H9 (cell line): ENCODE measurements around the gene AMH. TPM values are rescaled to one million over a fixed set of nuclear protein-coding genes. Genes with fewer than 3 reads are reported as not detected.
A peak's percentile ranks its signal among the peaks of the same experiment; 100 is the strongest.

Source experiments
- DNase-seq: peaks from one replicate; pipeline ENCODE4 v3.0.0-alpha.2; 2017
- H2AFZ ChIP-seq: one replicate; pipeline ENCODE4 v1.6.1; 2013; ENCODE audit warnings: mild to moderate bottlenecking, low read length, control low read depth, moderate library complexity
- H2AK5ac ChIP-seq: 2 replicates; pipeline ENCODE4 v1.6.1; 2013; ENCODE audit warnings: low read length, control low read depth, mixed read lengths; ENCODE audit not compliant: insufficient read length
- H2BK120ac ChIP-seq: one replicate; pipeline ENCODE4 v1.6.1; 2013; ENCODE audit warnings: low read depth, mild to moderate bottlenecking, low read length, control low read depth, inconsistent platforms; ENCODE audit not compliant: poor library complexity, severe bottlenecking
- H2BK12ac ChIP-seq: 2 replicates; pipeline ENCODE4 v1.6.1; 2013; ENCODE audit warnings: low read length, control low read depth, mixed read lengths, low read depth; ENCODE audit not compliant: insufficient read length
- H2BK15ac ChIP-seq: 2 replicates; pipeline ENCODE4 v1.6.1; 2013; ENCODE audit warnings: low read depth, low read length, control low read depth
- H2BK20ac ChIP-seq: one replicate; pipeline ENCODE4 v1.6.1; 2013; ENCODE audit warnings: low read depth, mild to moderate bottlenecking, low read length, control low read depth, inconsistent platforms; ENCODE audit not compliant: poor library complexity, severe bottlenecking
- H2BK5ac ChIP-seq: 2 replicates; pipeline ENCODE4 v1.6.1; 2013; ENCODE audit warnings: low read length, control low read depth, mixed read lengths; ENCODE audit not compliant: insufficient read length
- H3K14ac ChIP-seq: 2 replicates; pipeline ENCODE4 v1.6.1; 2013; ENCODE audit warnings: low read length, control low read depth; ENCODE audit not compliant: insufficient read depth
- H3K18ac ChIP-seq: 2 replicates; pipeline ENCODE4 v1.6.1; 2013; ENCODE audit warnings: low read depth, mild to moderate bottlenecking, mixed read lengths, low read length, control low read depth; ENCODE audit not compliant: insufficient read length
- H3K23ac ChIP-seq: 2 replicates; pipeline ENCODE4 v1.6.1; 2013; ENCODE audit warnings: low read length, control low read depth, mixed read lengths, low read depth; ENCODE audit not compliant: insufficient read length
- H3K23me2 ChIP-seq: 2 replicates; pipeline ENCODE4 v1.6.1; 2013; ENCODE audit warnings: low read depth, mild to moderate bottlenecking, mixed read lengths, low read length, control low read depth; ENCODE audit not compliant: insufficient read length, poor library complexity, severe bottlenecking
- H3K27ac ChIP-seq: 2 replicates; pipeline ENCODE4 v1.5.1; 2013; ENCODE audit warnings: low read length, control low read depth, mixed read lengths, low read depth; ENCODE audit not compliant: insufficient read length
- H3K27me3 ChIP-seq: 2 replicates; pipeline ENCODE4 v1.6.1; 2013; ENCODE audit warnings: low read length, control low read depth, inconsistent platforms; ENCODE audit not compliant: insufficient read depth
- H3K4ac ChIP-seq: 2 replicates; pipeline ENCODE4 v1.6.1; 2013; ENCODE audit warnings: low read depth, mild to moderate bottlenecking, control low read depth, inconsistent platforms, low read length, moderate library complexity
- H3K4me1 ChIP-seq: 2 replicates; pipeline ENCODE4 v1.6.1; 2013; ENCODE audit warnings: low read length, control low read depth, inconsistent platforms; ENCODE audit not compliant: insufficient read depth
- H3K4me2 ChIP-seq: 2 replicates; pipeline ENCODE4 v1.6.1; 2013; ENCODE audit warnings: low read length, control low read depth, mixed read lengths; ENCODE audit not compliant: insufficient read length, insufficient read depth
- H3K56ac ChIP-seq: 2 replicates; pipeline ENCODE4 v1.6.1; 2013; ENCODE audit warnings: low read depth, mild to moderate bottlenecking, mixed read lengths, low read length, control low read depth; ENCODE audit not compliant: insufficient read length
- H3K79me1 ChIP-seq: 2 replicates; pipeline ENCODE4 v1.6.1; 2013; ENCODE audit warnings: low read depth, mild to moderate bottlenecking, moderate library complexity, low read length, control low read depth, inconsistent platforms; ENCODE audit not compliant: insufficient read depth, poor library complexity, severe bottlenecking
- H3K79me2 ChIP-seq: 2 replicates; pipeline ENCODE4 v1.6.1; 2013; ENCODE audit warnings: low read length, control low read depth, inconsistent platforms; ENCODE audit not compliant: insufficient read depth
- H3K9ac ChIP-seq: 2 replicates; pipeline ENCODE4 v1.6.1; 2013; ENCODE audit warnings: low read length, control low read depth, mixed read lengths; ENCODE audit not compliant: insufficient read length; ENCODE audit errors: extremely low read depth
- H3K9me3 ChIP-seq: one replicate; pipeline ENCODE4 v1.6.1; 2013; ENCODE audit warnings: low read depth, low read length, inconsistent platforms; ENCODE audit not compliant: control insufficient read depth
- H3T11ph ChIP-seq: one replicate; pipeline ENCODE4 v1.6.1; 2013; ENCODE audit warnings: mild to moderate bottlenecking, low read length, control low read depth, inconsistent platforms
- H4K20me1 ChIP-seq: one replicate; pipeline ENCODE4 v1.6.1; 2013; ENCODE audit not compliant: control insufficient read depth, insufficient read length, insufficient read depth
- H4K5ac ChIP-seq: 2 replicates; pipeline ENCODE4 v1.6.1; 2013; ENCODE audit warnings: low read depth, mild to moderate bottlenecking, mixed read lengths, low read length, control low read depth; ENCODE audit not compliant: insufficient read length
- H4K8ac ChIP-seq: replicated peaks from 2 replicates; pipeline ENCODE4 v1.6.1; 2013; ENCODE audit warnings: low read length, control low read depth, mixed read lengths, low read depth; ENCODE audit not compliant: insufficient read length
- H4K91ac ChIP-seq: 2 replicates; pipeline ENCODE4 v1.6.1; 2013; ENCODE audit warnings: low read depth, mild to moderate bottlenecking, moderate library complexity, mixed read lengths, low read length, control low read depth; ENCODE audit not compliant: insufficient read length
- H3K27ac Mint-ChIP-seq, 3 experiments: 2 replicates in 2 of 3; 3 replicates in 1 of 3; pipeline ENCODE4 v1.8.0; 2020 to 2021; ENCODE audit warnings: mixed read lengths in 3 of 3, mild to moderate bottlenecking in 1 of 3, moderate library complexity in 1 of 3
- H3K27me3 Mint-ChIP-seq: 2 replicates; pipeline ENCODE4 v1.8.0; 2021; ENCODE audit warnings: low read depth, mild to moderate bottlenecking, moderate library complexity, mixed read lengths
- H3K36me3 Mint-ChIP-seq, 3 experiments: 2 replicates in 2 of 3; 3 replicates in 1 of 3; pipeline ENCODE4 v1.8.0; 2020 to 2021; ENCODE audit warnings: low read depth in 3 of 3, mixed read lengths in 3 of 3; ENCODE audit not compliant: insufficient read depth in 1 of 3
- H3K4me1 Mint-ChIP-seq, 2 experiments: 2 replicates each; pipeline ENCODE4 v1.8.0; 2020; ENCODE audit warnings: mixed read lengths in 2 of 2
- H3K4me3 Mint-ChIP-seq, 2 experiments: 2 replicates in 1 of 2; 3 replicates in 1 of 2; pipeline ENCODE4 v1.8.0; 2020 to 2021; ENCODE audit warnings: mild to moderate bottlenecking in 2 of 2, mixed read lengths in 2 of 2, moderate library complexity in 1 of 2
- H3K9me3 Mint-ChIP-seq, 2 experiments: 2 replicates in 1 of 2; 3 replicates in 1 of 2; pipeline ENCODE4 v1.8.0; 2020; ENCODE audit warnings: mild to moderate bottlenecking in 2 of 2, mixed read lengths in 2 of 2, moderate library complexity in 1 of 2
- WGBS: extraction: QIAGEN DNeasy Blood & Tissue Kit; methylation state at CpG from one replicate; pipeline ENCODE4 v1.1.7; 2013; ENCODE audit warnings: missing lambda C conversion rate, low lambda C conversion rate, mixed read lengths; ENCODE audit not compliant: insufficient read length; ENCODE audit errors: extremely low coverage; 5-methylcytosine and 5-hydroxymethylcytosine counted together
- total RNA-seq: library from RNA; stranded (reverse); gene quantifications from 2 replicates; pipeline ENCODE4 v1.2.1, GENCODE V29; 2021
- TF ChIP-seq, protein P1 (sequence below): fragments of 200-600 bp; sonication (generic); conservative IDR thresholded peaks from 3 replicates; pipeline ENCODE4 v1.8.0; 2021; ENCODE audit warnings: antibody characterized with exemption, mild to moderate bottlenecking

Gene AMH
- total RNA-seq, 1 experiment from 2014 or later, result 70.7 TPM

DNA sequence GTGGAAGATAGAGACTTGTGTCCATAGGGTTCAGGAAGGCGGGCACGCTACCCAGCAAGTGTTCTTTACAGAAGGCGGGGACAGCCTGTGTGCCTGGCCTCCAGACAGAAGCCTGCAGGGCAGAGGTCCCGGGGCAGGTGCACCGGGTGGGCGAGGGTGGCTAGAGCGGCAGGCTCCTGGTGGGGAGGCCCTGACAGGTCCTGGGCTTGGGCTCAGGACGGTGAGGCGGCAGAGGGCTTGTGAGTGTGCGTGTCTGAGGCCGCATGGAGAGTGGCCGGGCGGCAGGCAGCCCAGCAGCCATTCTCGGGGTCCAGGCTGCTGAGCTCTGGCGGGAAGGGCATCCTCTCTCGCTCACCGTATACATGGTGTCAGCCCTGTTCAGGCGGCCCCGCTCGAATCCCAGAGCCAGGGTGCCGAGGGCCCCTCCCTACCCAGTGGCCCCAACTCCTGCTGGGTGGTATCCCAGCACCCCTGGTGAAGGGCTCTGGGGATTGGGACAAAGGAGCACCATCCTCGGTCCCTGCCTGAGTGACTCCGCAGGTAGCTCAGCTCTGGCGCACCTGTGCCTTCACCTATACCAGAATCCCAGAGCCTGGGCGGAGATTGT, 3.0 kb upstream of the AMH start:
- no peaks in the 10 kb centered on the region; the same call in 1 of the 2 replicates for H3K27me3 Mint-ChIP-seq
- H4K8ac ChIP-seq, result no peak overlapping the region
- peaks cover 1 to 5% of the 10 kb centered on the region in 2 experiments for H3K4me1 Mint-ChIP-seq
- no peaks in the 10 kb centered on the region for H3K9me3 Mint-ChIP-seq
- H3K14ac ChIP-seq, result no peak overlapping the region
- peak overlapping the region in 1 of 3 experiments; percentile 52; a peak in 1 of 7 replicates for H3K27ac Mint-ChIP-seq
- H3K23me2 ChIP-seq, result no peaks in the 10 kb centered on the region
- H3K4me1 ChIP-seq, result no peaks in the 10 kb centered on the region
- no peak overlapping the region for H3K4me2 ChIP-seq
- H2BK20ac ChIP-seq, result no peak overlapping the region
- no peak overlapping the region for H2BK120ac ChIP-seq
- H3K36me3 Mint-ChIP-seq, result peaks cover 16 to 42% (median 39%) of the 10 kb centered on the region in 3 experiments; a peak in 6 of 7 replicates
- H2BK5ac ChIP-seq, result no peak overlapping the region
- H4K20me1 ChIP-seq, result peaks cover 1% of the 10 kb centered on the region
- H3K27me3 ChIP-seq, result no peaks in the 10 kb centered on the region
- no peak overlapping the region for H3K56ac ChIP-seq
- no peak overlapping the region for H3T11ph ChIP-seq
- H3K23ac ChIP-seq, result no peak overlapping the region
- H3K9ac ChIP-seq, result no peak overlapping the region
- H3K4me3 Mint-ChIP-seq, result no peak overlapping the region
- H3K79me1 ChIP-seq, result peaks cover 12% of the 10 kb centered on the region
- H3K79me2 ChIP-seq, result peaks cover 15% of the 10 kb centered on the region; the same call in 1 of the 2 replicates
- H4K91ac ChIP-seq, result no peak overlapping the region
- no peaks in the 10 kb centered on the region for H3K9me3 ChIP-seq
- H4K5ac ChIP-seq, result no peak overlapping the region
- no peak overlapping the region for H2BK12ac ChIP-seq
- TF ChIP-seq, protein P1, sequence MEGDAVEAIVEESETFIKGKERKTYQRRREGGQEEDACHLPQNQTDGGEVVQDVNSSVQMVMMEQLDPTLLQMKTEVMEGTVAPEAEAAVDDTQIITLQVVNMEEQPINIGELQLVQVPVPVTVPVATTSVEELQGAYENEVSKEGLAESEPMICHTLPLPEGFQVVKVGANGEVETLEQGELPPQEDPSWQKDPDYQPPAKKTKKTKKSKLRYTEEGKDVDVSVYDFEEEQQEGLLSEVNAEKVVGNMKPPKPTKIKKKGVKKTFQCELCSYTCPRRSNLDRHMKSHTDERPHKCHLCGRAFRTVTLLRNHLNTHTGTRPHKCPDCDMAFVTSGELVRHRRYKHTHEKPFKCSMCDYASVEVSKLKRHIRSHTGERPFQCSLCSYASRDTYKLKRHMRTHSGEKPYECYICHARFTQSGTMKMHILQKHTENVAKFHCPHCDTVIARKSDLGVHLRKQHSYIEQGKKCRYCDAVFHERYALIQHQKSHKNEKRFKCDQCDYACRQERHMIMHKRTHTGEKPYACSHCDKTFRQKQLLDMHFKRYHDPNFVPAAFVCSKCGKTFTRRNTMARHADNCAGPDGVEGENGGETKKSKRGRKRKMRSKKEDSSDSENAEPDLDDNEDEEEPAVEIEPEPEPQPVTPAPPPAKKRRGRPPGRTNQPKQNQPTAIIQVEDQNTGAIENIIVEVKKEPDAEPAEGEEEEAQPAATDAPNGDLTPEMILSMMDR, result no peak
- WGBS, result no CpG with 5 or more reads among the region's 25 CpGs
- H3K4ac ChIP-seq, result no peak overlapping the region
- H2BK15ac ChIP-seq, result no peak overlapping the region
- H2AFZ ChIP-seq, result no peak overlapping the region
- no peak overlapping the region for H3K18ac ChIP-seq
- DNase-seq, result no peak
- H2AK5ac ChIP-seq, result no peak overlapping the region
- H3K27ac ChIP-seq, result no peak overlapping the region
